ENCODE measurements around the gene EIF4A3.

Gene EIF4A3

DNA sequence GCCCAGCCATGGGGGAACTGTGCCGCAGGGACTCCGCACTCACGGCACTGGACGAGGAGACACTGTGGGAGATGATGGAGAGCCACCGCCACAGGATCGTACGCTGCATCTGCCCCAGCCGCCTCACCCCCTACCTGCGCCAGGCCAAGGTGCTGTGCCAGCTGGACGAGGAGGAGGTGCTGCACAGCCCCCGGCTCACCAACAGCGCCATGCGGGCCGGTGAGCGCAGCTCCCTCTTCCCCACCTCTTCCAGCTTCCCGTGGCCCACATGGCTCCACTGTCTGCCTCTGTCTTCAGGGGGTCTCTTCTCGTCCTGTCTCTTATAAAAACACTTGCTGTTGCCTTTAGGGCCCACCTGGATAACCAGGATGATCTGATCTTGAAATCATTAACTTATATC is 34.5 kb upstream of the EIF4A3 start:
- Histone ChIP-seq H3K9me2 (replicated peaks; ENCODE audit: low read depth, low read length) (no peaks in the 10 kb centered on the region), H3F3A (ENCODE audit: low read depth) (no peaks in the 10 kb centered on the region), H3K4me2 (ENCODE audit: low read depth, low read length, poor library complexity, severe bottlenecking) (no peak overlapping the region), H3K4me3 (ENCODE audit: low read length, poor library complexity, severe bottlenecking) (no peak overlapping the region), H3K36me3 (ENCODE audit: insufficient read depth, low read length) (no peaks in the 10 kb centered on the region), H4K20me1 (ENCODE audit: insufficient read depth, low read length, poor library complexity, severe bottlenecking) (no peaks in the 10 kb centered on the region), H3K9me3 (ENCODE audit: insufficient read depth, low read depth, low read length) (no peaks in the 10 kb centered on the region), H3K4me1 (ENCODE audit: insufficient read depth, low read length, poor library complexity, severe bottlenecking) (no peaks in the 10 kb centered on the region), H3K9ac (ENCODE audit: low read depth, low read length, poor library complexity, severe bottlenecking) (no peak overlapping the region), H3K27me3 (ENCODE audit: insufficient read depth, low read length, poor library complexity, severe bottlenecking) (no peaks in the 10 kb centered on the region), H3K79me2 (ENCODE audit: insufficient read depth, low read length) (no peaks in the 10 kb centered on the region), H2AFZ (ENCODE audit: low read length) (no peak overlapping the region)
- TF ChIP-seq, protein P1, sequence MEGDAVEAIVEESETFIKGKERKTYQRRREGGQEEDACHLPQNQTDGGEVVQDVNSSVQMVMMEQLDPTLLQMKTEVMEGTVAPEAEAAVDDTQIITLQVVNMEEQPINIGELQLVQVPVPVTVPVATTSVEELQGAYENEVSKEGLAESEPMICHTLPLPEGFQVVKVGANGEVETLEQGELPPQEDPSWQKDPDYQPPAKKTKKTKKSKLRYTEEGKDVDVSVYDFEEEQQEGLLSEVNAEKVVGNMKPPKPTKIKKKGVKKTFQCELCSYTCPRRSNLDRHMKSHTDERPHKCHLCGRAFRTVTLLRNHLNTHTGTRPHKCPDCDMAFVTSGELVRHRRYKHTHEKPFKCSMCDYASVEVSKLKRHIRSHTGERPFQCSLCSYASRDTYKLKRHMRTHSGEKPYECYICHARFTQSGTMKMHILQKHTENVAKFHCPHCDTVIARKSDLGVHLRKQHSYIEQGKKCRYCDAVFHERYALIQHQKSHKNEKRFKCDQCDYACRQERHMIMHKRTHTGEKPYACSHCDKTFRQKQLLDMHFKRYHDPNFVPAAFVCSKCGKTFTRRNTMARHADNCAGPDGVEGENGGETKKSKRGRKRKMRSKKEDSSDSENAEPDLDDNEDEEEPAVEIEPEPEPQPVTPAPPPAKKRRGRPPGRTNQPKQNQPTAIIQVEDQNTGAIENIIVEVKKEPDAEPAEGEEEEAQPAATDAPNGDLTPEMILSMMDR (conservative IDR thresholded peaks at IDR 0.05; ENCODE audit: low read length) = no peak
- TF ChIP-seq EZH2phosphoT487 (IDR thresholded peaks at IDR 0.05; ENCODE audit: borderline replicate concordance) = no peak

DNA sequence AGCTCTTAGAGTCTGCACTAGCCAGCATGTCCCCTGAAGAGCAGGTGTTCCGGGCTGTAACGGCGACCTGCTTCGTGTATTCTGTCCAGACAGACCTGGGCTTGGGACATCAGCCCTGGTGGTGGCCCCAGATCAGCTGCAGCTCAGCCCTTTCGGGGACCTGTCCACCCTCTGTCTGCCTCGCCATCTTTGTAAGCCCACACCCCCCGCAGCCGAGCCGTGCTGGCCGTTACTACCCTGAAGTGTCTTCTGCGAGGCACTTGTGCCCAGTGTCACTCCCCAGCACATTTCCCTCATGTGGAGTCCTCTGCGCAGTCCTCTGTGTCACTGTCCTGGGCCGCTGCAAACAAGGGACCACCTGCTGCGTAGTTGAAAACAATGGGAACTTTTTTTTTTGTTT is 33.3 kb upstream of the EIF4A3 start:
- Histone ChIP-seq H3K9me3 (ENCODE audit: insufficient read depth, low read depth, low read length) (no peaks in the 10 kb centered on the region), H3K4me2 (ENCODE audit: low read depth, low read length, poor library complexity, severe bottlenecking) (no peak overlapping the region), H3F3A (ENCODE audit: low read depth) (no peaks in the 10 kb centered on the region), H4K20me1 (ENCODE audit: insufficient read depth, low read length, poor library complexity, severe bottlenecking) (no peaks in the 10 kb centered on the region), H3K9me2 (replicated peaks; ENCODE audit: low read depth, low read length) (no peaks in the 10 kb centered on the region), H3K9ac (ENCODE audit: low read depth, low read length, poor library complexity, severe bottlenecking) (no peak overlapping the region), H3K36me3 (ENCODE audit: insufficient read depth, low read length) (no peaks in the 10 kb centered on the region), H3K4me1 (ENCODE audit: insufficient read depth, low read length, poor library complexity, severe bottlenecking) (no peaks in the 10 kb centered on the region), H3K79me2 (ENCODE audit: insufficient read depth, low read length) (no peaks in the 10 kb centered on the region), H3K27me3 (ENCODE audit: insufficient read depth, low read length, poor library complexity, severe bottlenecking) (no peaks in the 10 kb centered on the region), H2AFZ (ENCODE audit: low read length) (no peak overlapping the region), H3K4me3 (ENCODE audit: low read length, poor library complexity, severe bottlenecking) (no peak overlapping the region)
- TF ChIP-seq EZH2phosphoT487 (IDR thresholded peaks at IDR 0.05; ENCODE audit: borderline replicate concordance) = no peak
- TF ChIP-seq, protein P1 (conservative IDR thresholded peaks at IDR 0.05; ENCODE audit: low read length) = no peak

DNA sequence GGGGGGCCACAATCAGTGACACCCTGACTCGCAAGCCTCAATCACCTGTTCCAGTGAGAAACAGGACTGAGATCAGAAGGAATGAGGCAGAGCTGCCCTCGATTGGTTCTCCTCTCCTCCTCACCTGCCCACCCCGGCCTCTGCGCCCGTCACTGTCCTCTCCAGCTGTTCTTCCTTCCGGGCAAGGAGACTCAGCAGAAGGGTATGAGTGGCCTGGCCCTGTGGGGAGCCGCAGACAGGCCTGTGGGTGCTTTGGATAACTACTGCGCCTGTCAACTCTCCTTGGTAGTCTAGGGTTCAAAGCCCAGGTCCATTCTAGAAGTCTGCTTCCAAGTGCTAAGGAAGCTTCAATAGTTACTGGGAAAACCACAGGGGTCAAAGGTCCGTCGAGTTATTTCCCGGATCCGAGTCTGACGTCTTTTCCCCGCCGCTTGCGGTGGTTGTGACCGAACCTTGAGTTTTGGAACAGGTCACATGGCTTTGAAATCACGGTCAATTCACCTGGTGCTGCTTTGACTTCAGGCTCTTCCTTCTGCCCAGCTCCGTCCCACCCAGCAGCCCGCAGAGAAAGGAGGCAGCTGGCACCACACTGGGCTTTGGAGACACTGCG is 31.2 kb upstream of the EIF4A3 start:
- no peak overlapping the region for H3K4me2 ChIP-seq (ENCODE audit: low read depth, low read length, poor library complexity, severe bottlenecking)
- no peaks in the 10 kb centered on the region for H4K20me1 ChIP-seq (ENCODE audit: insufficient read depth, low read length, poor library complexity, severe bottlenecking)
- H3K9ac ChIP-seq (ENCODE audit: low read depth, low read length, poor library complexity, severe bottlenecking) = no peak overlapping the region
- TF ChIP-seq, protein P1 (conservative IDR thresholded peaks at IDR 0.05; ENCODE audit: low read length) = no peak
- no peak for TF ChIP-seq EZH2phosphoT487 (IDR thresholded peaks at IDR 0.05; ENCODE audit: borderline replicate concordance)
- H3K9me3 ChIP-seq (ENCODE audit: insufficient read depth, low read depth, low read length) = no peaks in the 10 kb centered on the region
- H3K9me2 ChIP-seq (replicated peaks; ENCODE audit: low read depth, low read length) = no peaks in the 10 kb centered on the region
- no peaks in the 10 kb centered on the region for H3K4me1 ChIP-seq (ENCODE audit: insufficient read depth, low read length, poor library complexity, severe bottlenecking)
- H3F3A ChIP-seq (ENCODE audit: low read depth) = no peaks in the 10 kb centered on the region
- no peak overlapping the region for H3K4me3 ChIP-seq (ENCODE audit: low read length, poor library complexity, severe bottlenecking)
- no peaks in the 10 kb centered on the region for H3K27me3 ChIP-seq (ENCODE audit: insufficient read depth, low read length, poor library complexity, severe bottlenecking)
- no peaks in the 10 kb centered on the region for H3K79me2 ChIP-seq (ENCODE audit: insufficient read depth, low read length)
- no peaks in the 10 kb centered on the region for H3K36me3 ChIP-seq (ENCODE audit: insufficient read depth, low read length)
- no peak overlapping the region for H2AFZ ChIP-seq (ENCODE audit: low read length)
